ENCODE results near the gene ZNF605. TPM values are rescaled to one million over a fixed set of nuclear protein-coding genes. Genes with fewer than 3 reads are reported as not detected.
"Not testable (repeated sequence)": the region's sequence is repeated elsewhere in the genome, so short reads cannot be mapped to it uniquely, and the experiment has no call there.

ZNF605 gene
- total RNA-seq, 1 experiment from 2014 or later = 10.0 TPM

GRCh38 chr12:132949936-132950837 lies 5.9 kb downstream of the ZNF605 start:
- DNase-seq (ENCODE audit: low read depth) = no peak

GRCh38 chr12:132948146-132949066 lies 7.7 kb downstream of the ZNF605 start:
- no peak for DNase-seq (ENCODE audit: low read depth)

DNA sequence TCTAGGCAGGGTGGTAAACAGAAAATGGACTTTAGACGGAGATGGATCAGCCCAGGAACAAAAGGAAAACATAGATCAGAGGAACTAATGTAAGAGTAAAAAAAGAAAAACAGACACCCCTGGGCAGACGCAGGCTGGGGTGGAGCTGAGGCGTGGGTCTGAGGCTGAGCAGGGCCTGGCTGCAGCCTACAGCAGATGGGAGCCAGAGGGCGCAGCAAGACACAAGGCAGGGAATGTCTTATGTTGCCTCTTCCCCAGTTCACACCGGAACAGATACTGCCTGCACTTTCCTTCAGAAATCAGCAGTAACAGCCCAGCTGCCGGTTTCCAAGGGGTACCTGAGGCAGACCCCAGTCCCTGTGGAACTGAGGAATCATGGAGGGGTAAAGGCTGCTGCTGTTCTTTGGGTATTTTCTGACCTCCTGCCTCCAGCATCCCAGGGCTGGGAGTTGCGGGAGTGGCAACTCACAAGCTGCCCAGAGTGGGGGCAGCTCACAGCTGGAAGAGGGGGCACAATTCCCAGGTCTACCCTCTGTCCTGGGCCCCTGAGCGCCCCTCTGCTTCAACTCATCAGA lies 9.8 kb downstream of the ZNF605 start:
- no peak for DNase-seq (ENCODE audit: low read depth)

GRCh38 chr12:132945806-132946205 lies 10.3 kb downstream of the ZNF605 start:
- DNase-seq (ENCODE audit: low read depth) = no peak

DNA sequence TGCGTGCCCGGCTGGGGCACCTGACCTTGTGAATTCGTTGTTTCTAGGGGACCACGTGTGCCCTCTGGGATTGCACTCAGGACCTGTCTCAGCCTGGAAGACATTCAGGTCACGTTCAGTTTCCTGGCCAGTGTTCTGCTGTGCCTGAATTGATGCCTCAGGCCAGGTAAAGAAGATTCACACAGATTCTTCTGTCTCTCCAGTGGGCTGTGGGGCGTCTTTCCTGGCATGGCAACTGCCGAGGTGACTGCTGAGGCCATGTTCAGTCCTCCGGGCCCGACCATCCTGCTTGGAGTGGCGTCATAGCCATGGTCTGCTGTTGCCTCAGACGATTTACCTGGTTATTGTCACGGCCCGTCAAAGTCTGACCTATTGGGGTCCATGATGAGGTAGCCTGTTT lies 13.5 kb downstream of the ZNF605 start:
- DNase-seq (ENCODE audit: low read depth) = no peak

DNA sequence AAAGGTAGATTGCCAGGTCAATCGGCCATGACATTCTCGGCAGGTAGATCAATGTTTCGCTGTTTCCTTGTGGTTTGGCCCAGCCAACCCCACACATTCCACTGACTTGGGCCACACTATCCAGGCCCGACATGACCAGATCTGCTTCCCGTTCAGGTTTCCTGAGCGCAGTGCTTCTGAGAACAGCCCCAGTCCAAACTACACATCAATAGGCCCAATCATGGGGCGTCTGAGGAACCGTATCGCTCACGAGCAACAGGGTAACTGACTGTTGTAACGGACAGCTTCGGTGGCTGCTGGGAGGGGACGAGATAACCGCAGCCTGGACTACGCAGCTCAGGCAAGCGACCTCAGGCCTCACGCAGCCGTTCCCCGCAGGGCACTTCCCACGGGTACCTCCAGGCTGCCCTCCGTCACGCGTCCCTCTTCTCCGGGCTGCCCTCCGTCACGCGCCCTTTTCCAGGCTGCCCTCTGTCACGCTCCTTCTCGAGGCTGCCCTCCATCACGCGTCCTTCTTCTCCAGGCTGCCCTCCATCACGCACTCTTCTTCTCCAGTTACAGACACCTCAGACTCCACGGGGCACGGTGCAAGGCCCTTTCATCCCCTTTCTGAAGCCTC lies 14.7 kb downstream of the ZNF605 start:
- DNase-seq (ENCODE audit: low read depth) = no peak

GRCh38 chr12:132940071-132940719 lies 15.9 kb downstream of the ZNF605 start:
- no peak for DNase-seq (ENCODE audit: low read depth)

- not testable (repeated sequence) for DNase-seq (ENCODE audit: low read depth)
Observed at GRCh38 chr12:132938807-132939206, 17.3 kb downstream of the ZNF605 start.

DNA sequence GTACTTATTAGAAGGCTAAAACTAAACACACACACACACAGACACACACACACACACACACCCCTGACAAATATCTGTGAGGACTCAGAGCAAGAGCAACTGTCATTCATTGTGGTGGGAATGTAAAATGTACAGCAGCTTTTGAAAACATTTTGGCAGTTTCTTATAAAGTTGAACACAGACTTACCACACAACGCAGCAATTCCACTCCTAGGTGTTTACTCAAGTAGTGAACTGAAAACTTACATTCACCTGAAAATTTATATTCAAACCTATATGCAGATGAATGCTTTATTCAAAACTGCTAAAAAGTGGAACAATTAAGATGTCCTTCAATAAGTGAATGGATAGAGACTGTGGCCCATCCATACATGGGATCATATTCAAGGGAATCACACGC lies 18.6 kb downstream of the ZNF605 start:
- no peak for DNase-seq (ENCODE audit: low read depth)

- DNase-seq (ENCODE audit: low read depth) = not testable (repeated sequence)
Observed at GRCh38 chr12:132936921-132937320, 19.2 kb downstream of the ZNF605 start.

GRCh38 chr12:132936163-132936562 lies 19.9 kb downstream of the ZNF605 start:
- DNase-seq (ENCODE audit: low read depth) = no peak

- DNase-seq (ENCODE audit: low read depth) = no peak
Observed at GRCh38 chr12:132926415-132926833, 29.7 kb downstream of the ZNF605 start.

- DNase-seq (ENCODE audit: low read depth) = no peak
Observed at GRCh38 chr12:132925597-132926414, 30.3 kb downstream of the ZNF605 start.

DNA sequence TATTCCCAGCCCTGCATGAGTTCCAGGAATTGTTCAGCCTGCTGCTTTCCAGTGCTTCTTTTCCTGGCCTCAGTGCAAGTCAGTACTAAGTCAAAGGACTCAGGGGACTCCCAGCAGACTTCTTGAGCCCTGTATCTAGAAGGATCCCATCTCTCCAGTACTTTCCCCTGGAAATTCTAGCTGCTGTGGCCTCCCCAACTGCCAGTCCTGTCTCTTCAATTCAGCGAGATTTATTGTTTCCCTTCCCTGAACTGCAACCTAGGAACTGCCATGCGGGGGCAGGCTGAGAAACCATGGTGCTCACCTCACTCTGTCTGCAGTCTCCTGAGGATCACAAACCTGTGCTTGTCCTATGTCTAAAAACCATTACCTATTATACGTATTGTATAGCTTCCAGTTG lies 31.8 kb downstream of the ZNF605 start:
- DNase-seq (ENCODE audit: low read depth) = no peak

GRCh38 chr12:132923356-132923909 lies 32.7 kb downstream of the ZNF605 start:
- no peak for DNase-seq (ENCODE audit: low read depth)

DNA sequence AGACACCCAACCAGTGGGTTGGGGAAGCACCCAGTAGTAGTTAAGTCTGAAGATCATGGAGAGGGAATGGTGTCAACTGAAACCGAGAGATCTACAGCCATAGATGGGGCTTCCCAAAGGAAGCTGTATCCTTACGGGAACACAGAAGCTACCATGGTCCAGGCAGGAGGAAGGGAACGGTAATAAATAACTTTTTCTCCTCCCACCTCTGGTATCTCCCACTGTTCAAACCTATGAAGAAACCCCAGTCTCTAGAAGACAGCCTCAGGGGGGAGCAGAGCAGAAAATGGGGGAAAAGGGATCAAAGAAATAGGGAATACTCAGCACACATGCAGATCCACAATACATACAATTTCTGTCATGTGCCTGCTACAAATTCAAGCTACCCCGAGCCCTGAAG lies 33.4 kb downstream of the ZNF605 start:
- no peak for DNase-seq (ENCODE audit: low read depth)

DNA sequence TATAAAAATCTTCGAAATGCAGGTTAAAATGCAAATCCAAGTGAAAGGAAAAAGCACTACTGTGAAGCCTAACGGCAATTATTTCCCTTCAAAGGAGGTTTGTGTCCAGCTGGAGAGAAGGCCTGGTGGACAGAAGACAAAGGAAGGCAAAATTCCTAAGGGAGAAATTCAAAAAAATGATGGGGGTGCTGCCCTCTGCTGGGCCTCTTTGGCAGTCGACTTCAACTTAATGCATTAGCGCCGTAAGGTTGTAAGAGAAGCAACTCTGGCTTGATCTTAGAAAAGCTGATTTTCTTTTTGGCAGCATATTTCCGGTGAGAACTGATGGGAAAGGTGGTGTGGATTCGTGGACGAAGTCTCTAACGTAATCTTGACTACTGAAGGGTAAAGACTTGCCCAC lies 34.4 kb downstream of the ZNF605 start:
- no peak for DNase-seq (ENCODE audit: low read depth)

DNA sequence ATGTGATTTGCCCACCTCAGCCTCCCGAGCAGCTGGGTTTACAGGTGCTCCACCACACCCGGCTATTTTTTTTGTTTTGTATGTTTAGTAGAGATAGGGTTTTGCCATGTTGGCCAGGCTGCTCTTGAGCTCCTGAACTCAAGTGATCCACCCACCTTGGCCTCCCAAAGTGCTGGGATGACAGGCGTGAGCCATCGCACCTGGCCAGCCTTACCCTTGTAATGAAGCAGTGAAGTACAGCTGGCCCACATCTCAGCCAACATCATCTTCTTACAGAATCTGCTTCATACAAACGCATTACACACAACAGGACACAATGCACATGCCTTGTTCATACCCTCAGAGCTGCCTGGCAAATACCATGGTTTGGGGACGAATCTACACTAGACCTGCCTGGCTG lies 37.4 kb downstream of the ZNF605 start:
- no peak for DNase-seq (ENCODE audit: low read depth)

DNA sequence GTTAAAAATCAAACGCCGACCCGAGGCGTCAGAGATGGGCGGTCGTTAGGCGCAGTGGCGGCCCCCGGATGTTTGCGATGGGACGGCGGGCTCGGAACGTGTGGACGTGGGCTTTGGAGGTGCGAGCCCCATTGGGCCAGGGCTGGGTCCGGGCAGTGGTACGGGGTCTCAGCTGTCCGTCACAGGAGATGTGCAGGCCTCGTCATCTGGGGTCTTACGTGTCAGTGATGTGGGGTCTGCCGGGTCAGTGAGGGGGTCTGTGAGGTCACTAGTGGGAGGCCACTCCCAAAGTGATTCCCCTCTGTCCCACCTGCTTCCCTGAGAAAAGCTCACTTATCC lies 47.1 kb downstream of the ZNF605 start:
- no peak for DNase-seq (ENCODE audit: low read depth)
